22Rv1 (cell line): Measurements from ENCODE around the gene LCE1B.

Source experiments
- H3K27ac ChIP-seq: fragments of 450-650 bp; 2 replicates; pipeline ENCODE4 v1.5.1; 2017
- CTCF ChIP-seq: fragments of 450-650 bp; IDR thresholded peaks from 2 replicates; pipeline ENCODE4 v1.5.1; 2017; ENCODE audit warnings: mild to moderate bottlenecking
- ZFX ChIP-seq: fragments of 450-650 bp; IDR thresholded peaks from 2 replicates; pipeline ENCODE4 v1.6.1; 2017; ENCODE audit warnings: antibody characterized with exemption, borderline replicate concordance

Gene LCE1B

GRCh38 chr1:152811671-152812070 is at the start of gene LCE1B:
Gene LCE1B (plus strand): TSS chr1:152811971. CDS start chr1:152812447, 476 bp downstream.
- no peak within 1 kb of the TSS for H3K27ac ChIP-seq
- TF ChIP-seq CTCF = no peak
- no peak for TF ChIP-seq ZFX

GRCh38 chr1:152768847-152769533 is 42.8 kb upstream of the LCE1B start:
- no peak overlapping the region for H3K27ac ChIP-seq
- TF ChIP-seq CTCF (no peak), ZFX (no peak)

GRCh38 chr1:152770411-152770810 is 41.4 kb upstream of the LCE1B start:
- TF ChIP-seq ZFX (no peak), CTCF (no peak)
- H3K27ac ChIP-seq = no peak overlapping the region

- H3K27ac ChIP-seq = no peak within 1 kb of the TSS
- TF ChIP-seq ZFX = no peak
- TF ChIP-seq CTCF = no peak
These were observed 36.9 kb upstream of the LCE1B start, which contains the start of gene LCE1F for GRCh38 chr1:152774875-152775274. Gene LCE1F (plus strand): TSS chr1:152775140. CDS start chr1:152776372, 1,232 bp downstream.

GRCh38 chr1:152776361-152776760 is 35.4 kb upstream of the LCE1B start:
- no peak overlapping the region for H3K27ac ChIP-seq
- TF ChIP-seq CTCF (no peak), ZFX (no peak)

- TF ChIP-seq CTCF = peak; percentile 89
- no peak for TF ChIP-seq ZFX
These were observed 34.1 kb upstream of the LCE1B start for GRCh38 chr1:152777510-152778137.

DNA sequence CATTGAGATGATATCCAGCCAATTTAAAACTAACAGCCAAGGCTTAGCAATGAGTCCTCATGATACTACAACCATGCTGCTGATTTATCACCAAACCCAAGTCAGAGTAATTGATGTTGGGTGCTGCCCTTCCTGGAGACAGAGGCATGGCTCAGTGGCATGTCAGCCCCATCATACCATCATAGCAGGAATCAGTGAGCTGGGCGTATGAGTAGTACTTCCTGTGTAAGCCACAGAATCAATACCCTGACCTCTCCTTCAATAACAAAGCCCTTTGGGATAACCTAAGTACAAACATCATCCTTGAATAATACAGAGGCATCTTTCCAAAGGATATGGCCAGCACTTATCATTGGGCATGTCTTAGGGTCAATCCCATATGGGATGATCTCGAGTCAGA is 28.7 kb upstream of the LCE1B start:
- no peak overlapping the region for H3K27ac ChIP-seq
- TF ChIP-seq CTCF = no peak

More at GRCh38 chr1:152777510-152778137, 34.1 kb upstream of the LCE1B start:
- H3K27ac ChIP-seq = no peak overlapping the region
